Measurements from ENCODE around the gene N4BP2L1. TPM values are rescaled to one million over a fixed set of nuclear protein-coding genes. Genes with fewer than 3 reads are reported as not detected.

The N4BP2L1 gene
- 1.5 and 2.2 TPM in 2 replicates for total RNA-seq (2014; rRNA removed; shearing (Covaris generic))

DNA sequence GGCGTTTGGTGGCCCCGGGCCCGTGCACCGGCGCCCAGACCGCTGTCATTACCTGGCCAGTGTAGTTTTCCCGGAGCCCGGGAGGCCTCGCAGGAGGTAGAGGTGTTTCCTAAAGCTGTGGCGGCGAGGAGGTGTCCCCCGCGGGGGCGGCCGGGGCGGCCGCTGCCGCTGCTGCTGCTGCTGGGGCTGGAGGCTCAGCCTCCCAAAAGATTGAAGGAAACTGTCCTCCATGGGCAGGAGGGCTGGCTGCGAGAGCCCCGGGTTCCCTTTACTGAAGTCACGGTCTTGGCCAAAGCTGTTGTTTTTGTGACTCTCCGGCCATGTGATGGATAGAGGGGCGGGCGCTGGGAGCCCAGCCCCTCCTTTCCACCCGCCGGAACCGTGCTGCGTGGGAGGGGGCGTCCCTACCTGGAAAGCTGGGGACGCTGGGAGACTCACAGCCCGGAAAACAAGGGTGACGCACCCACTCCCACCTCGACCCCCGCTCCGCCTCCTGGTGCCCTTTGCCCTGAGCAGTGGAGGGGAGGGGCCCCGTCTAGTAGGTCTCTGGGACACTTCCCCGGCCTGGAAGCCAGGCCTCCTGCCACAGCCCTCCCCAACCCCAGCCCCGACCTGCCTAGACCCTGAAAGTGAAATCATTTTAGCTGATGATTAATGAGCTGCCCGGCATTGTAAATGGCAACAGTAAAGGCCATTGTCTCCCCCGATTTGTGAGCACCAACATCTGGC lies at the start of gene N4BP2L1:
TSS of gene N4BP2L1 (minus strand) at position 279 of the 729 bp plus-strand sequence. CDS start at position 231, 48 bp downstream.
- DNase-seq (ENCODE audit: low spot score): peak; percentile 16

DNA sequence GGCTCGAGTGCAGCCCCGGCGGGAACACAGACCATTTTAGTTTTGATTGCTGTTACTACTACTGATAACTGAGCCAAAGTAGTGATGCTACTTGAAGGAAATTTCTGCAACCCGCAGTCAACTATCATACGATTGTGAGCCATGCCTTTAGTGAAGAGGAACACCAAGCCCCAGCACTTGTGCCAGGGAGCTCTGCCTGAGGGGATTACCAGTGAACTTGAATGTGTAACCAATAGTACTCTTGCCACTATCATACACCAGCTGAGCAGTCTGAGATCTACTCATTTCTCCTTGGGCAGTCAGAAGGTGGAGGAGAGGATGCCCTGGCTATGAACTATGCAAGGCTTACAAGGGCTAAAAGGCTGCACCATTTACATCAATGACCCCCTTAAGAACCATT lies 49.0 kb upstream of the N4BP2L1 start:
- DNase-seq (ENCODE audit: low spot score): no peak

DNA sequence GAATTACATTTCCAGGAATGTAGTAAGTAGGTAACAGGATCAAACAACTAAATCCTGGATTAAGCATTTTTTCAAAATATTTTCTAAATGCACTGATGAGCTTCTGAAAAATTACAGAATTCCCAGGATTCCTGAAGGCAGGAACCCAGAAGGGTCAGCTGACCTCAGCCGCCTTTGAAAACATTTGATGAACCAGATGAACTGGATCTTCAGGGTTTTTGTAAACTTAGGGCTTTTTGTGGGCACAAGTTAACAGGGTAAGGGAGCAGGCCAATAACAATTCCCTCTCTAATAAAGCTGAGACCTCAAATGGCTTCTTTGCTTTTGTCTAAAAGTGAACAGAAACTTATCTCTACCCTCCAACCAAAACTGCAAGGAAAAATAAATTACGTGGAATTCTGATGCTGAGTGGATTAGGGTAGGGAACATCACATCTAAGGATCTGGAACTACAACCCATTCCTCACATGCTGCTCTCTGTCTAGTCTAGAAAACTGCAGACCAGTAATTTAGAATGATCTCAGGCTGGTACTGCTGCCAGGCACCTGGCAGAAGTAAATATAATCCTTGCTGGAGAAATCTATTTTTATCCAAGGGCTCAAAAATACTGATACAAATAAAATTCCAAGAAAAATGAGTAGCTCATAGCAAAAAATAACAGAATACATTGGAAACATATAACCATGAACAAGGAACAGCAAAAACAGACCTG lies 48.2 kb upstream of the N4BP2L1 start:
- no peak for DNase-seq (ENCODE audit: low spot score)

DNA sequence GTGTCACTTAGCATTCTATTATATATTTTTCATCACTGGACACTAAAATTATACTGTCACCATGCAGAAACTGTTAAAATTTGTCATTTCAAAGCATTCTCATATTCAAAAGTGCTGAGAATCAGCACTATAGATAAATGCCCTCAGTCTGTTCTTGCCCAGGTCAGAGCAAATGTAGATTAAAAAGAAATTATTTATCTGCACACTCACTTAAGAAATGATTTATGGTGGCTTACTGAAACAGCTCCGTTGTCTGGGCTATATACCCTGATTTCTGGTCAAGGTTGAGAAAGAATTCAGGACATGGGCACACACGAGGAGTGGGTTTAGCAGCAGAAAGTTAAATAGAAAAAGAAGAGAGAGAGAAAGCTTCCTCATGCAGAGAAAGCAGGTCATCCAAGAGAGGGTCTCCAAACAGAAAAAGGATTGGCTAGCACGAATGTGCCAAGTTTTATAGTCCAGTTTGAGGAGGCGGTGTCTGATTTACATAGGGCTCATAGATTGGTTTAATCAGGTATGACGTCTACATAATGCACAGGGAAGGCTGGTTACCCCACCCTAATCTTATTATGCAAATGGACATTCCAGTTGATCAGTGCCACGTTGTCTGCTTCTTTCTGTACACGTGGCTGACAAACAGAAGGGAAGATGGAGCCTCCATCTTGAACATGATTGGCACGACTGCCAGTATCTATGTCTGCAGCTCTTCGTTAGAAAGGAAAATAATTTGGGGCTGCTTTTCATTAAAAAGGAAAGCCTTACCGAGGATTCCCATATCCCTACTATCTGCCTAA lies 47.3 kb upstream of the N4BP2L1 start:
- no peak for DNase-seq (ENCODE audit: low spot score)

DNA sequence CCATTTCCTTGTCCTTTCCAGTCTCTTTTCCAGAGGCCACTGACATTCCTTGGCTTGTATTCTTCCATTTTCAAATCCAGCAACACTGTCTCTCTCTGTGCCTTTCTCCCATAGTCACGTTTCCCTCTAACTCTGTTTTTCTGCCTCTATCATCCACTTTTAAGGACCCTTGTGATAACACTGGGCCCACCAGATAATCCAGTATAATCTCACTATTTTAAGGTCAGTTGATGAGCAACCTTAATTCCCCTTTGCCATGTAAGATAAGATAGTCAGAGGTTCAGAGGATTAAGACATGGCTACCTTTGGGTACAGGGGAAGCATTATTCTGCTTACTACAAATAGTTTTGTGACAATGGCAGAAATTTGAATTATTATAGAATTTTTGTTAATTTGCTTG lies 45.7 kb upstream of the N4BP2L1 start:
- DNase-seq (ENCODE audit: low spot score): no peak

DNA sequence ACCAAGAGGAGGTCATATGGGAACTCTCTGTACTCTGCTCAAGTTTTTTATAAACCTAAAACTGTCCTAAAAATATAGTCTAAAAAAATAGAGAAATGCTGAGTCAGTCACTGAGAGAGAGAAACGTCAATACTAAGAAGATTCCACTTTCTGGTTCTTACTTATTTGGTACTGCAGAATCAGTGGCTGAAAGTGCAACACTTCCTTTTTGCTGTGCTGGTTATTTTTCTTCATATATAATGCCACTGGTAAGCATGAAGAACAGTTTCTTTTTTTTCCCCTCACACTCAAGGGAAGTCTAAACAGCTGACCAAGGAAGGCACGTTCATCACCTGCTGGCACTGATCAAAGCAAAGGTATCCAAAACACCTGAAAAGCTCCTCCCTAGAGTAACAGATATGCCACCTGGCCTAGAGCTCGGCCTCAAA lies 44.3 kb upstream of the N4BP2L1 start:
- no peak for DNase-seq (ENCODE audit: low spot score)

DNA sequence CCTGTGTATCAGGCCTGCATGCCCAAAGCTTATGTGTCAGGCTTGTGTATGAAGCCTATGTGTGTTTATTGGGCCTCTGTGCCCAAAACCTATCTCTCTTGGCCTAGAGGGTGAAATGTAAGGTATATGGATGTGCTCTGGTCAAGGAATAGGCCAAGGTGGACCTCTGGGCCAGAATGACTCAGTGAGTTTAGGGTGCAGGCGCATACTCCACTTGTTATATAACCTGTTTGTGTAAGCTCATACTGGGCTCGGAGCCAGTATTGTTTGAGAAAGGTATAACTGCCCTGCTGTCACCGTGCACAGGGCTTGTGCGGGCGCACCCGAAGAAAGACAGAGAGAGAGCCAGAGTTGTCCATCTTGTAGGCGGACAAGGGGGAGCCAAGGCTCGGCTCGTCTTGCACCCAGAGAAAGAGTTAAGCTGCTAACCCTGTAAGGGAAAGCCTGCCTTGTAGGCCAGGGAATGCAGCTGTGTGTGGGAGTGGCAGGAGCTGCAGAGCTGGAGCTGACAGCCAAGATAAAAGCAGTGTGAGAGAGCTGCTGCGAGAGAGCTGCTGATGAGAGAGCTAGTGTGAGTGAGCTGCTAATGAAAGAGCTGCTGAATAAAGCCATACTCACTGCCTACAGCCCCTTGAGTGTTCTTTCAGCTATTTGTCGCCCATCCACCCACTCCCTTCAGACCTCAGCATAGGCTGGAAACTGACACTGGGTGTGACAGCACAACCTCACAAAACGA lies 43.4 kb upstream of the N4BP2L1 start:
- no peak for DNase-seq (ENCODE audit: low spot score)

DNA sequence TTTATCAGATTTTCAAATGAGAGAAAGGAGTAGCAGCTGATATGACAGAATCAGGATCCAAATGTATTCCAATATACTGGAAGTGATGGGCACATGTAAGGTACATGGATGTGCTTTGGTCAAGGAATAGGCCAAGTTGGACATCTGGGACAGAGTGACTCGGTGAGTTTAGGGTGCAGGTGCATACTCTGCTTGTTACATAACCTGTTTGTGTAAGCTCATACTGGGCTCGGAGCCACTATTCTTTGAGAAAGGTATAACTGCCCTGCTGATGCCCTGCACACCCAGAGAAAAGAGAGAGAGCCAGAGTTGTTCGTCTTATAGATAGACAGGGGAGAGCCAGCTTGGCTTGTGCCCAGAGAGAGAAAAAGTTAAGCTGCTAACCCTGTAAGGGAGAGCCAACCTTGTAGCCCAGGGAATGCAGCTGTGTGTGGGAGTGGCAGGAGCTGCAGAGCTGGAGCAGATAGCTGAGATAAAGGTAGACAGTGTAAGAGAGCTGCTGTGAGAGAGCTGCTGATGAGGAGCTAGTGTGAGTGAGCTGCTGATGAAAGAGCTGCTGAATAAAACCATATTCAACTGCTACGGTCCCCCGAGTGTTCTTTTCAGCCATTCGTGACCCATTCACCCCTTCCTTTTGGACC lies 40.7 kb upstream of the N4BP2L1 start:
- no peak for DNase-seq (ENCODE audit: low spot score)

DNA sequence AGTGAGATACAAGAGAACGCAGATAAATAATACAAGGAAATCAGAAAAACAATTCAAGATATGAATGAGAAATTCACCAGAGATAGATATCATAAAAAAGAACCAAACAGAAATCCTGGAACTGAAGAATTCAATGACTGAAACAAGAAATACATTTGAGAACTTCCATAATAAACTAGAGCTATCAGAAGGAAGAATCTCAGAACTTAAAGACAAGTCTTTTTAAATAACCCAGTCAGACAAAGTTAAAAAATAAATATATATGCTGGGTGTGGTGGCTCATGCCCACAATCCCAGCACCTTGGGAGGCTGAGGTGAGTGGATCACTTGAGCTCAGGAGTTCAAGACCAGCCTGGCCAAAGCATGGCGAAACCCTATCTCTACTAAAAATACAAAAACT lies 28.7 kb upstream of the N4BP2L1 start:
- DNase-seq (ENCODE audit: low spot score): no peak

DNA sequence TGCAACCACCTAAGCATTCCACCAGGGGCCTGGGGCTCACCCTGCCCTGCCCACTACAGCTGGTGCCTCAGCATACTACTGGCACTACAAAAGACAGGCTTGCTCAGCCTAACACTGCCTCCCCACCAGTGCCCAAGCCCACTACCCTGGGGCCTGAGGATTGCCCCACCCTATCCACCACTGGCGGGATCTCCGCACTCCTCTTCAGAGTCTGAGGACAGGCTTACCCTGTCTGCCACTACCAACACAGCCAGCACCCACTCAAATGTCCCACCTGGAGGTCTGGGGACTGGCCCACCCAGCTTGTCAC lies 27.6 kb upstream of the N4BP2L1 start:
- no peak for DNase-seq (ENCODE audit: low spot score)

DNA sequence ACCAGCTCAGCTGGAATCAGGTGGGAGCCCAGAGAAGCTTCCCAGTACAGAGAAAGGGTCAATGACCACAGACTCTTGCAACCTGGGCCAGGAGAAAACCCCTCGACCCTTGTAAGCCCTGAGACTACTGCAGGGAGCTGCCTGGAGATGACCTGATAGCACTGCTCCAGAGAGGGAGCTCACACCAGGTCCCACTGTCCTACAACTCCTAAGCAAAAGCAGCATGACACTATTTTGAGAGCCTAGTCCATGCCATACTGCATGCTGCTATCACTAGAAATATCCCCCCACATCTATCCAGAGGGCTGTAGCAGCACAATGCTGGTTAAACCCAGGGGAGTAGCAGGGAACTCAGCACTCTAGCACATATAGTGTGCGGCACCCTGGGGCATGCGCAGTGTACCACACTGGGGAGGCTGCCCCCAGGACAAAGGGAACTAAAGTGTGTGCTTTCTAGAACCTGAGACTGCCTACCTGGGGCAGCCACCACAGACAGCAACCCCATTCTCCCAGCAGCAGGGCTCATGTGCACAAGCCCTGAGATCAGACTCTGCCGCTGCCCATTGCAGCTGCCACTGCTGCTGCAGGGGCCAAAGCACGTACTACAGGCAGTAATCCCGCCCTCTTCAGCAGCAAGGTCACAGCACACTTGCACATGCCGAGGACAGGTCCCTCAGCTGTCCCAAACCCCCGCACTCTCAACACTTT lies 27.1 kb upstream of the N4BP2L1 start:
- no peak for DNase-seq (ENCODE audit: low spot score)

DNA sequence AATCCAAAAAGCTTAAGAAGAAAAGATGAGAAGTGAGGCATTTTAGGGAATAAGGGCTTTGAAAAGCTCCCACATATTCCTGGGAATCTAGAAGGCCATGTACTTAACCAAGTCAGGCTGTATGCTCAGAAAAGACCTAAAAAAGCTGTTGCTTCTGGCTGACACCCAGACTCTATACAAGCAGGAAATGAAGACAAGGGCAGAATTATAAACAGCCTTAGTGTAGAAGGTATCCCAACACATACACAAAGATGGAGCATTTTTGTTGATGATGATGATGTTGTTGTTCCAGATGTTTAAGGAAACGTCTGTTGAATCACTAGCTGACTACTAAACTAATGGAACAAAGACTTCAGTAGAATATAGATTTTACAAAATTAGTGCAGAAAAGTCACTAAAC lies 26.1 kb upstream of the N4BP2L1 start:
- DNase-seq (ENCODE audit: low spot score): no peak

DNA sequence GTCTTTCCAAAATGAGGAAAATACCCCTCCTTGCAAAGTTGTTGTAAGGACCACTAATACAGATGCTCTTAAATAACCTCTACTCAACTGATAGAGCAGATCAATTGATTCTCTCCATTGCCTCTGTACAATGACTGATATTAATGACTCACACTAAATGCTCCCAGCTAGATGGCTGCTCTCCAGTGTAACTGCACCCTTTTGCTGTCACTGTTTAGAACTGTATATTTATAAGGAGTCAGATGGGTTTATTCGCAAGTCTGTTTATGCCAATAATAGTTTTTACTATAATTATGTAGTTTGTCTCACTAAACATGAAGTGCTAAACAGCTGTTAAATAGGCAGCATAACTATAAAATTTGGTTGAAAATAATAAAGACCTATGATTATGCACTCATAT lies 21.0 kb upstream of the N4BP2L1 start:
- DNase-seq (ENCODE audit: low spot score): no peak

DNA sequence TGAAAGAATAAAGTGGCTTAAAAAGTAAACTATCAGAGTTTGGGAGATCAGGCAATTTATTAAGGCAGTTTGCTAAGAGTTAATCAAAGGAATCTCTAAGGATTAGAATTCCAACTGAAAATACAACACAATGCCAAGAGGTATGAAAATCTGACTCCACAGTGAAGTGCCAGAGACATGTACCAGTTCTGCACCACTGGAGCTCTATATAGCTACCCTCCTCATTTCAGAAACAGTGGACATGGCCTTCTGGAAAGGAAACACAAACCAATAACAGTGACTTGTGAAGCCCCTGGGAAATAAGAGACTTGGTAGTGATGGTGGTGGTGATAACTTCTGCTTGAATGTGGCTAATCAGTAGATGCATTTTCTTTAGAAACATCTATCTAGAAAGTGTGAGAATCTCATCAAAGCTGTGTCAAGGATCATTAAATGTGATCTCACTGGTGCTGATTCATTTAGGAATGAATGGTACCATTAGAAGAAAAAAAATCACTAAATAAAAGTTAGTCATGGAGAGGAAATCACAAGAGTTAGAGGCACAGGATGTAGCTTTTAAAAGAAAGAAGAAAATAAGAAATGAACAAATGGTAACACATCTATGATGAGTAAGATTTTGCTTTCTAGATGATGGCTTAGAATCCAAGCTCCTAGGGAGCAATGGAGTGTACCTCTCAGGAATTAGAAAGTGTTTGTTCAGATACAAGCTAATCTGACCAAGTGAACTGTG lies 20.1 kb upstream of the N4BP2L1 start:
- DNase-seq (ENCODE audit: low spot score): no peak

DNA sequence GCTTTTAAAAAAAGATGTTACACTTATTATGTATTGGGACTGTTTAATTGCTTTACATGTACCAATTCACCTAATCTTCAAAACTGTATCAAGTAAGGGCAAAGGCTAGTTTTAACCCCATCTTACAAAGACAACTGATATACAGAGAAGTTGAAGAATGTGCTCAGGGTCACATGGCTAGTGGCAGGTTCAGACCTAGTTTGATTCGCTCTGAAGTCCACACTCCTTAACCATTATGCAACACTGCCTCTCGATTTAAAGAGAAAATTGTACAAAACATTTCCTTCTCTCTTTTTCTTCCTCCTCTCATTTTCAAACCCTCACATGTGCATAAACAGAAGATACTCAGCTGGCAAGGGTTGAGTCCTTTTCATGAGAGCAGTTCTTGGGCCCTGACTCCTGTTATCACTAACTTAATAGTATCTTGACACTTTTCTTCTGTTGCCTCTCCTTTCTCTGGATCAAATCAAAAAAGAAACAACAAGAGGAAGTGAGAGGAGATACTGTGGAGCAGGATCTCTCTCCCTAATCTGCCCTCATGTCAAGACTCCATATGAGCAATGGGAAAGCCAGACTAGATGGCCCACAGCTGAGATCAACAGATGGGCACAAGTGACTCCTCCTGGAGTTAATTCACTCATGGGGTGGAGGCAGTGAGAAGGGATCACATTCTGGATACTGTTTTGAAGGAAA lies 19.0 kb upstream of the N4BP2L1 start:
- DNase-seq (ENCODE audit: low spot score): no peak

DNA sequence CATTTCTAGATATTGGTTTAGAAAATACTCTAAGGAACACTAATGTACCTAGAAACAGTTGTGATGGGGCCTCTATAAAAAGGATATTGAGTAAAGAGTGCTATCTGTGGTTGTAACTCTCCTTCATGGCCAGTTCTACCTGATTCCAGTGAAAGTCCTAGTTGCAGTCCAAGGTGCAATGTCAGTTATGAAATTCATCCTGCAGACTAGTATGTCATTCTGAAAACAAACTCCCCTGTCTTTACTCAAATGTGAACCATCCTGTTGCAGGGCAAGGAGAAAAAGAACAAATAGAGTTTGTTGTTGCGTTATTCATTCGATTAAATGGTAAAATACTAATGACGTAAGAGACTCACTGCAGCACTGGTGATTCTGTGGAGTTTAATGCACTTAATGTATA lies 18.3 kb upstream of the N4BP2L1 start:
- no peak for DNase-seq (ENCODE audit: low spot score)

DNA sequence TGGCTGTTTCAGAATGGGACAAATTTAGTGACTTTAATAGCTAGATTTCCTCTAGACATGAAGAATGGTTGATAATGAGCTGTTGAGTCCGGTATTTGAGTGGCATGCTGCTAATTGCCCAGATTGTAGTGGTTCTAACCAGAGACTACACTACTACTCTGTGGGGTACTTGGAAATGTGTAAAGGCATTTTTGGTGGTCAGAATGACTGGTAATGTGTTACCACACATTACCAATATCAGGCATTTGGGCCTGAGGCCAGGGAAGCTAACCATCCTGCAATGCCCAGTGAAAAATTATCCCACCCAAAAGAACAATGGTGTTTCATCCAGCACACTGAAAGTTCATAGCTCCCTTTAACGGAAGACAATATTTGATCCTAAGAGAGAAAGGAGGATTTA lies 17.5 kb upstream of the N4BP2L1 start:
- no peak for DNase-seq (ENCODE audit: low spot score)

DNA sequence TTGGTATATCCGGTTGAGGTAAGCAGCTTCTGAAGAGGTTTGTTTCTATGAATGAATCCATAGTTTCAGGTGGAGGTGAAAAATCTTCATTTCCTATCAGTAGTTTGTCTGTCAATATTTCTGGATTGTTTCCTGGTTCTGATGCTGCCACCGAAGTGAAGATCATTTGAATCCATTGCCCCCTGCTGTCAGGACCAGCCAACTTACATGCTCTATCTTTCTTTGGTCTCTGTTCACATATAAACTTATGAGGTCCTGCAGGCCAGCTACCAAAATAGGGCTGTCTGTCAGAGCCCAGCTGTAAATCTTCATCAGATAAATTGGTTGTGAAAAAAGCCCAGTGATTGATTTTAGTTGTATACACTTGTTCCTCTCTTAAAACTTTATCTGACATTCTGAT lies 15.2 kb upstream of the N4BP2L1 start:
- no peak for DNase-seq (ENCODE audit: low spot score)

DNA sequence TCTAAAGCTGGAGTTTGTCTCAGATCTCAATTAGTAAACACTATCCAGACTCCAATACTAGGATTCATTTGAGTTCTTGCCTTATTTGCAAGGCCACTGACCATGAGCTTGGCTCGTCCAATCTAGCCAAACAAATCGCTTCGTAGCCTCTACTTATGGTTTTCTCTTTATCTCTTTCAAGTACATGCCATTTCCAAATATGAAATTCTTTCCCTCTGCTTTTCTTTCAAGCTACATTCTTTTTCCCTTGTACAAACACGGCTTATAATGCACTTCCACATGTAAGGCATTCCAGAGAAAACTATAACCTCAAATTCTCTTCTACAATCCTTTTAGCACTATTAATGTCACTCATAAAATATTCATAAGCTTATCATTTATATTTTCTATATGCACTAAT lies 10.9 kb upstream of the N4BP2L1 start:
- no peak for DNase-seq (ENCODE audit: low spot score)

DNA sequence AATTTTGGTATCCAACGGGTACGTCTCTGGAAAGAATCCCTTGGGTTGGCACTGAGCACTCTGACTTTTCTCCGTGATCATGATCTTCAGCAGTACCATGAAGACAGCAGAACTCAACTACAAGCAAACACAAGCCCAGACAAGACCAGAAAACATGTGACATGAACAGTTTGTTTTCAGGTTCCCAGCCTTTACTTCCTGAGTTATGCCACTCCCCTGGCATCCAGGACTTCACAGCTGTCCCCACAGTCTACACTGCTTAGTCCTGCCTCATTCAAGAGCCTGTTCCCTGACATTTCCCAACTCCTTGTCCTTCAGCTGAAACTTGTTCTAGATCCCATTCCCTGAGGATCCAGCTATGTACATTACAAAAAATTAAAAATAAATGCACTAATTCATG lies 4.9 kb upstream of the N4BP2L1 start:
- DNase-seq (ENCODE audit: low spot score): no peak

All from A172 (cell line).